Breast epithelium (tissue), 4 donors: Measurements from ENCODE around the gene NTRK3. TPM values are rescaled to one million over a fixed set of nuclear protein-coding genes. Genes with fewer than 3 reads are reported as not detected.

Experiments
- DNase-seq, 2 donors: peaks; one replicate each; pipeline ENCODE4 v3.0.0-alpha.2; 2019; ENCODE audit warnings: low spot score in 2 of 2
- H3K27ac ChIP-seq, 2 donors: fragments of 200-600 bp; sonication (generic) in 1 of 2; one replicate each; pipeline ENCODE4 v1.5.1; 2016 to 2019; ENCODE audit warnings: mild to moderate bottlenecking in 1 of 2
- H3K27me3 ChIP-seq, 2 donors: fragments of 200-600 bp; sonication (generic) in 1 of 2; one replicate each; pipeline versions ENCODE4 v1.5.1 to v1.6.0; 2017 to 2019; ENCODE audit warnings: control low read depth in 1 of 2, mild to moderate bottlenecking in 1 of 2
- H3K36me3 ChIP-seq: fragments of 200-600 bp; one replicate; pipeline ENCODE4 v1.5.1; 2019
- H3K4me1 ChIP-seq, 2 donors: fragments of 200-600 bp; sonication (generic); one replicate each; pipeline ENCODE4 v1.5.1; 2016 to 2019; ENCODE audit warnings: control low read depth in 1 of 2
- H3K4me3 ChIP-seq, 3 donors: fragments of 200-600 bp; sonication (generic); 1 replicate in 2 of 3; 2 replicates in 1 of 3; pipeline ENCODE4 v1.5.1; 2016 to 2019; ENCODE audit warnings: mild to moderate bottlenecking in 3 of 3, moderate library complexity in 2 of 3
- H3K9me3 ChIP-seq, 2 donors: fragments of 200-600 bp; sonication (generic) in 1 of 2; one replicate each; pipeline ENCODE4 v1.5.1; 2016 to 2019; ENCODE audit warnings: control low read depth in 1 of 2
- POLR2A ChIP-seq: fragments of 450-650 bp; IDR thresholded peaks from one replicate; pipeline ENCODE4 v1.6.1; 2016; ENCODE audit warnings: antibody characterized with exemption, mild to moderate bottlenecking, moderate library complexity
- POLR2AphosphoS5 ChIP-seq, 3 donors: sonication (generic); formaldehyde crosslinking; IDR thresholded peaks; one replicate each; pipeline ENCODE4 v1.6.1; 2017; ENCODE audit warnings: antibody characterized with exemption in 3 of 3
- intact Hi-C: fragments of 100-400 bp; cut with DNase I; formaldehyde crosslinking; loops from one replicate; pipeline ENCODE4 v1.15.1; 2023; ENCODE audit warnings: low total_unique reads
- total RNA-seq, 3 donors: library from RNA; depleted of rRNA; stranded (reverse); fragments of >200 nt; gene quantifications; one replicate each; pipeline ENCODE4 v1.1.0, GENCODE V29; 2016
- TF ChIP-seq, protein P1 (sequence below), 3 donors: fragments of 450-650 bp; IDR thresholded peaks; one replicate each; pipeline ENCODE4 v1.5.1; 2016 to 2017; ENCODE audit warnings: antibody characterized with exemption in 3 of 3, mild to moderate bottlenecking in 3 of 3, moderate library complexity in 3 of 3

The NTRK3 gene
- total RNA-seq, 3 donors from 2014 or later = 1.9 to 23.6 (median 13.8) TPM

- Histone ChIP-seq H3K4me1 (no peaks in the 10 kb centered on the region), H3K36me3 (no peaks in the 10 kb centered on the region), H3K9me3 (no peaks in the 10 kb centered on the region), H3K27me3 (no peaks in the 10 kb centered on the region), H3K4me3 (no peak overlapping the region), H3K27ac (no peak overlapping the region)
- TF ChIP-seq, protein P1, sequence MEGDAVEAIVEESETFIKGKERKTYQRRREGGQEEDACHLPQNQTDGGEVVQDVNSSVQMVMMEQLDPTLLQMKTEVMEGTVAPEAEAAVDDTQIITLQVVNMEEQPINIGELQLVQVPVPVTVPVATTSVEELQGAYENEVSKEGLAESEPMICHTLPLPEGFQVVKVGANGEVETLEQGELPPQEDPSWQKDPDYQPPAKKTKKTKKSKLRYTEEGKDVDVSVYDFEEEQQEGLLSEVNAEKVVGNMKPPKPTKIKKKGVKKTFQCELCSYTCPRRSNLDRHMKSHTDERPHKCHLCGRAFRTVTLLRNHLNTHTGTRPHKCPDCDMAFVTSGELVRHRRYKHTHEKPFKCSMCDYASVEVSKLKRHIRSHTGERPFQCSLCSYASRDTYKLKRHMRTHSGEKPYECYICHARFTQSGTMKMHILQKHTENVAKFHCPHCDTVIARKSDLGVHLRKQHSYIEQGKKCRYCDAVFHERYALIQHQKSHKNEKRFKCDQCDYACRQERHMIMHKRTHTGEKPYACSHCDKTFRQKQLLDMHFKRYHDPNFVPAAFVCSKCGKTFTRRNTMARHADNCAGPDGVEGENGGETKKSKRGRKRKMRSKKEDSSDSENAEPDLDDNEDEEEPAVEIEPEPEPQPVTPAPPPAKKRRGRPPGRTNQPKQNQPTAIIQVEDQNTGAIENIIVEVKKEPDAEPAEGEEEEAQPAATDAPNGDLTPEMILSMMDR (IDR thresholded peaks at IDR 0.05) = no peak
- TF ChIP-seq POLR2A (no peak), POLR2AphosphoS5 (IDR thresholded peaks at IDR 0.05) (no peak)
- no peak for DNase-seq
- intact Hi-C loops = no loop called here
Observed at GRCh38 chr15:88241461-88241860, 15.1 kb downstream of the NTRK3 start.

DNA sequence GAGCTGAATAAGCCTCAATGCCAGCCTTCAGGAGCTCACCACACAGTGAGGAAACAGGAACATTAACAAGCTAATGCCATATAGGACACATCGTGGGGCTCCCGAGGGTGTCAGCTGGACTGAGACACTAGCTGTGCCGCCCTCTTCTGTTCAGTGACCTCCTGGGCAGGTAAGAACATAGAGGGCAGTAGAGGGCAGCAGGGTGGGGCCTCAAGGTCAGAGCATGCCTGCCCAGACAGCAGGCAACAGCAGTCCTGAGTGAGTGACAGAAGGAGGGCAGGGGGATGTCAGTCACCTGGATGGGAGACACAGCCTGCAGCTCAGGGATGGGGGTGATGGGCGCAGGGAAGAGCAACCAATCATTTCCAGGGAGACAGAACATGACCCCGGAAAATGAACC lies 15.5 kb downstream of the NTRK3 start:
- H3K27ac ChIP-seq = no peak overlapping the region
- H3K36me3 ChIP-seq = no peaks in the 10 kb centered on the region
- H3K4me1 ChIP-seq = no peaks in the 10 kb centered on the region
- no peaks in the 10 kb centered on the region for H3K27me3 ChIP-seq
- H3K4me3 ChIP-seq = no peak overlapping the region
- TF ChIP-seq, protein P1 (IDR thresholded peaks at IDR 0.05) = no peak
- TF ChIP-seq POLR2A (no peak), POLR2AphosphoS5 (IDR thresholded peaks at IDR 0.05) (no peak)
- DNase-seq = no peak
- H3K9me3 ChIP-seq = no peaks in the 10 kb centered on the region
- intact Hi-C loops = no loop called here

DNA sequence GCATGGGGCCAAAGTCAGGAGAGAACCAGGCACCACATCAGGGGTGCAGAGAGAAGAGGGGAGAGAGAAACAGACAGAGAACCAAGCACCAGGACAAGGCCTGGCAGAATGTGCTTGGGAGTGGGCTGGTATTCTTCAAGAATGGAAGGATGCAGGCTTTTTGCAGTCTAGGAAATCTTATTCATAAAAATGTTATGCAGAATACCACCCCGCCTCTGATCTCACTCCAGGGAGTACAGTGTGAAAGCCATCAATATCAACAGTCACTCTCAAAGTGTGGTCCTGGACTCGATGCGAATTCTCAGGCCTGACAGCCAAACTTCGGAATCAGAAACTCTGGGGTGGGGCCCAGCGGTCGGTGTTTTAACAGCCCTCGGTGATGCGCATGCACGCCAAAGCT lies 16.9 kb downstream of the NTRK3 start:
- intact Hi-C loops = no loop called here
- no peak overlapping the region for H3K27ac ChIP-seq
- no peaks in the 10 kb centered on the region for H3K27me3 ChIP-seq
- no peaks in the 10 kb centered on the region for H3K4me1 ChIP-seq
- DNase-seq = no peak
- no peaks in the 10 kb centered on the region for H3K9me3 ChIP-seq
- TF ChIP-seq, protein P1 (IDR thresholded peaks at IDR 0.05) = no peak
- TF ChIP-seq POLR2AphosphoS5 (IDR thresholded peaks at IDR 0.05) (no peak), POLR2A (no peak)
- no peaks in the 10 kb centered on the region for H3K36me3 ChIP-seq
- H3K4me3 ChIP-seq = no peak overlapping the region

GRCh38 chr15:88238618-88239430 lies 17.7 kb downstream of the NTRK3 start:
- intact Hi-C loops = no loop called here
- Histone ChIP-seq H3K27me3 (no peaks in the 10 kb centered on the region), H3K4me1 (no peaks in the 10 kb centered on the region), H3K4me3 (no peak overlapping the region), H3K27ac (peak overlapping the region in 1 of 2 donors; percentile 55), H3K9me3 (no peaks in the 10 kb centered on the region), H3K36me3 (no peaks in the 10 kb centered on the region)
- TF ChIP-seq POLR2AphosphoS5 (IDR thresholded peaks at IDR 0.05) = no peak
- no peak for TF ChIP-seq POLR2A
- TF ChIP-seq, protein P1 (IDR thresholded peaks at IDR 0.05) = no peak
- DNase-seq = no peak

GRCh38 chr15:88234711-88235110 lies 21.8 kb downstream of the NTRK3 start:
- intact Hi-C loops = no loop called here
- TF ChIP-seq, protein P1 (IDR thresholded peaks at IDR 0.05) = no peak
- no peak for TF ChIP-seq POLR2A
- TF ChIP-seq POLR2AphosphoS5 (IDR thresholded peaks at IDR 0.05) = no peak
- Histone ChIP-seq H3K4me1 (no peaks in the 10 kb centered on the region), H3K27ac (no peak overlapping the region), H3K9me3 (no peaks in the 10 kb centered on the region), H3K36me3 (no peaks in the 10 kb centered on the region), H3K4me3 (no peak overlapping the region), H3K27me3 (no peaks in the 10 kb centered on the region)
- DNase-seq = no peak
